Activated CD8-positive, alpha-beta memory T cell treated with anti-CD3 and anti-CD28 coated beads, Interleukin-2, amount 10 ng/mL, durations not matched to agents 7 days and 5 days (primary cell): ENCODE results near the gene GIMAP7. TPM values are rescaled to one million over a fixed set of nuclear protein-coding genes. Genes with fewer than 3 reads are reported as not detected.
"Not testable (repeated sequence)": the region's sequence is repeated elsewhere in the genome, so short reads cannot be mapped to it uniquely, and the experiment has no call there.

Source experiments
- ATAC-seq: fragments of 150-1000 bp; cut with Tn5 transposase; one replicate; pipeline ENCODE4 v1.10.0; 2021; ENCODE audit warnings: moderate library complexity
- CTCF ChIA-PET: fragments of 350-600 bp; sonication (Branson Sonifier 250); formaldehyde crosslinking; loops from one replicate; lab custom pipeline; 2021; ENCODE audit warnings: antibody characterized with exemption; lab: Charles Lee
- DNase-seq: peaks from one replicate; pipeline ENCODE4 v3.0.0-alpha.2; 2020
- H3K27ac Mint-ChIP-seq: one replicate; pipeline ENCODE4 v1.8.0; 2021; ENCODE audit warnings: mild to moderate bottlenecking, mixed read lengths
- H3K27me3 Mint-ChIP-seq: one replicate; pipeline ENCODE4 v1.8.0; 2021; ENCODE audit warnings: mixed read lengths
- H3K36me3 Mint-ChIP-seq: one replicate; pipeline ENCODE4 v1.8.0; 2021; ENCODE audit warnings: mild to moderate bottlenecking, mixed read lengths
- H3K4me1 Mint-ChIP-seq: one replicate; pipeline ENCODE4 v1.8.0; 2021; ENCODE audit warnings: mixed read lengths
- H3K4me3 Mint-ChIP-seq: one replicate; pipeline ENCODE4 v1.8.0; 2021; ENCODE audit warnings: mild to moderate bottlenecking, moderate library complexity, mixed read lengths
- H3K9me3 Mint-ChIP-seq: one replicate; pipeline ENCODE4 v1.8.0; 2022; ENCODE audit warnings: low read depth, mixed read lengths
- total RNA-seq, 2 experiments: library from RNA; stranded (reverse); gene quantifications; one replicate each; pipeline ENCODE4 v1.2.3, GENCODE V29; 2021

GIMAP7 gene
- total RNA-seq, 2 experiments from 2014 or later: 49.9 to 89.7 TPM

GRCh38 chr7:150516956-150517745 lies 2.5 kb downstream of the GIMAP7 start:
- H3K36me3 Mint-ChIP-seq: peaks cover 57% of the 10 kb centered on the region
- ATAC-seq (no peak), DNase-seq (no peak)
- no peaks in the 10 kb centered on the region for H3K27me3 Mint-ChIP-seq
- CTCF ChIA-PET: interaction anchor here (3.1 to 4.4 kb wide), 2 partner anchors 67 to 238 kb away, joined by 16 to 69 read pairs; partner anchors contain the start of gene GIMAP8
- H3K27ac Mint-ChIP-seq: peak overlapping the region; percentile 99
- H3K4me3 Mint-ChIP-seq: peak overlapping the region; percentile 100
- H3K4me1 Mint-ChIP-seq: peaks cover 44% of the 10 kb centered on the region
- H3K9me3 Mint-ChIP-seq: no peaks in the 10 kb centered on the region

GRCh38 chr7:150519310-150519709 lies 4.6 kb downstream of the GIMAP7 start:
- no peaks in the 10 kb centered on the region for H3K27me3 Mint-ChIP-seq
- H3K4me3 Mint-ChIP-seq: peak overlapping the region; percentile 100
- CTCF ChIA-PET: interaction anchor here (1.3 to 2.1 kb wide), 2 partner anchors 45 to 68 kb away, joined by 4 to 7 read pairs; partner anchors contain the start of gene GIMAP8
- peaks cover 33% of the 10 kb centered on the region for H3K4me1 Mint-ChIP-seq
- peak overlapping the region; percentile 78 for H3K27ac Mint-ChIP-seq
- DNase-seq: no peak
- H3K36me3 Mint-ChIP-seq: peaks cover 64% of the 10 kb centered on the region
- no peak for ATAC-seq
- H3K9me3 Mint-ChIP-seq: no peaks in the 10 kb centered on the region

GRCh38 chr7:150520145-150520544 lies 5.5 kb downstream of the GIMAP7 start:
- peak; percentile 64 for DNase-seq
- Mint-ChIP-seq H3K4me1 (peaks cover 33% of the 10 kb centered on the region), H3K27me3 (no peaks in the 10 kb centered on the region), H3K9me3 (peaks cover 3% of the 10 kb centered on the region), H3K36me3 (peaks cover 64% of the 10 kb centered on the region), H3K4me3 (peak overlapping the region; percentile 100), H3K27ac (peak overlapping the region; percentile 75)
- CTCF ChIA-PET: interaction anchor here (0.9 to 2.1 kb wide), 6 partner anchors 16 to 196 kb away, joined by 3 to 9 read pairs (median 5); partner anchors contain the start of genes GIMAP1 and GIMAP8
- ATAC-seq: peak; percentile 46

- H3K27me3 Mint-ChIP-seq, CTCF ChIA-PET, H3K9me3 Mint-ChIP-seq, DNase-seq, ATAC-seq: not testable (repeated sequence)
- peak overlapping the region; percentile 33 for H3K27ac Mint-ChIP-seq
- H3K36me3 Mint-ChIP-seq: peaks cover 60% of the 10 kb centered on the region
- peaks cover 32% of the 10 kb centered on the region for H3K4me1 Mint-ChIP-seq
- H3K4me3 Mint-ChIP-seq: peak overlapping the region; percentile 23
Measured at GRCh38 chr7:150522931-150523330, 8.3 kb downstream of the GIMAP7 start.

- H3K4me3 Mint-ChIP-seq: no peak overlapping the region
- H3K4me1 Mint-ChIP-seq: peaks cover 30% of the 10 kb centered on the region
- peak; percentile 53 for ATAC-seq
- H3K27ac Mint-ChIP-seq: no peak overlapping the region
- DNase-seq: no peak
- peaks cover 6% of the 10 kb centered on the region for H3K9me3 Mint-ChIP-seq
- H3K36me3 Mint-ChIP-seq: peaks cover 61% of the 10 kb centered on the region
- CTCF ChIA-PET: interaction anchor here (2.5 kb wide), 1 partner anchor 9 kb away, joined by 6 read pairs; the partner anchor contains the start of gene GIMAP7
- no peaks in the 10 kb centered on the region for H3K27me3 Mint-ChIP-seq
Measured at GRCh38 chr7:150524018-150524417, 9.3 kb downstream of the GIMAP7 start.

GRCh38 chr7:150531704-150532103 lies 17.0 kb downstream of the GIMAP7 start:
- CTCF ChIA-PET: no interaction called here
- DNase-seq (no peak), ATAC-seq (no peak)
- Mint-ChIP-seq H3K4me1 (peaks cover 2% of the 10 kb centered on the region), H3K9me3 (peaks cover 37% of the 10 kb centered on the region), H3K4me3 (no peak overlapping the region), H3K27me3 (no peaks in the 10 kb centered on the region), H3K27ac (no peak overlapping the region), H3K36me3 (peaks cover 56% of the 10 kb centered on the region)

- ATAC-seq (no peak), DNase-seq (no peak)
- Mint-ChIP-seq H3K36me3 (peaks cover 60% of the 10 kb centered on the region), H3K4me3 (no peak overlapping the region), H3K27me3 (no peaks in the 10 kb centered on the region), H3K4me1 (peaks cover under 1% of the 10 kb centered on the region), H3K9me3 (peaks cover 37% of the 10 kb centered on the region), H3K27ac (no peak overlapping the region)
- CTCF ChIA-PET: no interaction called here
Measured at GRCh38 chr7:150538259-150538658, 23.6 kb downstream of the GIMAP7 start.

- Mint-ChIP-seq H3K27ac (no peak overlapping the region), H3K4me3 (no peak overlapping the region), H3K36me3 (peaks cover 78% of the 10 kb centered on the region), H3K9me3 (peaks cover 41% of the 10 kb centered on the region), H3K27me3 (no peaks in the 10 kb centered on the region), H3K4me1 (peaks cover 25% of the 10 kb centered on the region)
- DNase-seq: no peak
- no peak for ATAC-seq
- CTCF ChIA-PET: interaction anchor here (0.7 kb wide), 1 partner anchor 39 kb away, joined by 3 read pairs; the partner anchor contains the start of gene GIMAP7
Measured at GRCh38 chr7:150553163-150553562, 38.5 kb downstream of the GIMAP7 start.

- peak; percentile 99 for ATAC-seq
- H3K4me1 Mint-ChIP-seq: peaks cover 28% of the 10 kb centered on the region
- H3K4me3 Mint-ChIP-seq: peak overlapping the region; percentile 48
- peaks cover 36% of the 10 kb centered on the region for H3K9me3 Mint-ChIP-seq
- H3K27ac Mint-ChIP-seq: peak overlapping the region; percentile 91
- CTCF ChIA-PET: no interaction called here
- H3K36me3 Mint-ChIP-seq: peaks cover 80% of the 10 kb centered on the region
- no peaks in the 10 kb centered on the region for H3K27me3 Mint-ChIP-seq
- DNase-seq: peak; percentile 70
Measured at GRCh38 chr7:150556521-150557138, 42.0 kb downstream of the GIMAP7 start.

- peaks cover 14% of the 10 kb centered on the region for H3K9me3 Mint-ChIP-seq
- CTCF ChIA-PET: no interaction called here
- H3K36me3 Mint-ChIP-seq: peaks cover 54% of the 10 kb centered on the region
- no peak for ATAC-seq
- H3K4me3 Mint-ChIP-seq: no peak overlapping the region
- H3K27ac Mint-ChIP-seq: no peak overlapping the region
- H3K27me3 Mint-ChIP-seq: no peaks in the 10 kb centered on the region
- peaks cover 51% of the 10 kb centered on the region for H3K4me1 Mint-ChIP-seq
- DNase-seq: no peak
Measured at GRCh38 chr7:150560486-150560885, 45.8 kb downstream of the GIMAP7 start.

GRCh38 chr7:150562919-150563318 lies 48.2 kb downstream of the GIMAP7 start:
- Mint-ChIP-seq H3K27ac (peak overlapping the region; percentile 72), H3K4me1 (peaks cover 49% of the 10 kb centered on the region), H3K36me3 (peaks cover 46% of the 10 kb centered on the region), H3K27me3 (no peaks in the 10 kb centered on the region), H3K9me3 (peaks cover 12% of the 10 kb centered on the region), H3K4me3 (no peak overlapping the region)
- DNase-seq (no peak), ATAC-seq (no peak)
- CTCF ChIA-PET: interaction anchor here (1.2 to 1.7 kb wide), 3 partner anchors 8 to 48 kb away, joined by 3 to 4 read pairs (median 3); partner anchors contain the start of gene GIMAP7

GRCh38 chr7:150564006-150564405 lies 49.3 kb downstream of the GIMAP7 start:
- DNase-seq: no peak
- peaks cover 44% of the 10 kb centered on the region for H3K36me3 Mint-ChIP-seq
- ATAC-seq: no peak

GRCh38 chr7:150564566-150564965 lies 49.9 kb downstream of the GIMAP7 start:
- CTCF ChIA-PET: interaction anchor here (1.0 to 1.3 kb wide), 2 partner anchors 38 to 45 kb away, joined by 4 read pairs; no protein-coding TSS in a partner anchor
- no peak overlapping the region for H3K4me3 Mint-ChIP-seq
- ATAC-seq: no peak
- H3K9me3 Mint-ChIP-seq: peaks cover 7% of the 10 kb centered on the region
- H3K27me3 Mint-ChIP-seq: no peaks in the 10 kb centered on the region
- peaks cover 53% of the 10 kb centered on the region for H3K4me1 Mint-ChIP-seq
- DNase-seq: no peak
- H3K27ac Mint-ChIP-seq: peak overlapping the region; percentile 72
- H3K36me3 Mint-ChIP-seq: peaks cover 47% of the 10 kb centered on the region

More at GRCh38 chr7:150564006-150564405, 49.3 kb downstream of the GIMAP7 start:
- Mint-ChIP-seq H3K27me3 (no peaks in the 10 kb centered on the region), H3K4me1 (peaks cover 48% of the 10 kb centered on the region), H3K27ac (peak overlapping the region; percentile 72), H3K9me3 (peaks cover 9% of the 10 kb centered on the region), H3K4me3 (peak overlapping the region; percentile 4)
- CTCF ChIA-PET: interaction anchor here (1.0 to 1.7 kb wide), 4 partner anchors 9 to 44 kb away, joined by 3 to 4 read pairs (median 4); no protein-coding TSS in a partner anchor
